Activated B cell treated with CpG ODN at 0.5 μM for 24 hours (primary cell): ENCODE measurements around the gene MTERF2. TPM values are rescaled to one million over a fixed set of nuclear protein-coding genes. Genes with fewer than 3 reads are reported as not detected.

Experiments used
- ATAC-seq: fragments of 200-7000 bp; cut with Tn5 transposase; one replicate; pipeline ENCODE4 v1.10.0; 2021; ENCODE audit warnings: low read depth, mild to moderate bottlenecking, moderate library complexity
- CTCF ChIA-PET: fragments of 350-600 bp; sonication (Branson Sonifier 250); formaldehyde crosslinking; loops from one replicate; lab custom pipeline; 2021; ENCODE audit warnings: antibody characterized with exemption; lab: Charles Lee
- POLR2A ChIA-PET: fragments of 350-600 bp; sonication (Branson Sonifier 250); formaldehyde crosslinking; loops from one replicate; lab custom pipeline; 2021; ENCODE audit warnings: antibody characterized with exemption; lab: Charles Lee
- DNase-seq: peaks from one replicate; pipeline ENCODE4 v3.0.0; 2022
- H3K27ac Mint-ChIP-seq: one replicate; pipeline ENCODE4 v1.8.0; 2020; ENCODE audit warnings: mixed read lengths
- H3K27me3 Mint-ChIP-seq: one replicate; pipeline ENCODE4 v1.8.0; 2021; ENCODE audit warnings: mixed read lengths
- H3K36me3 Mint-ChIP-seq: one replicate; pipeline ENCODE4 v1.8.0; 2021; ENCODE audit warnings: low read depth, mixed read lengths
- H3K4me1 Mint-ChIP-seq: one replicate; pipeline ENCODE4 v1.8.0; 2021; ENCODE audit warnings: mixed read lengths
- H3K4me3 Mint-ChIP-seq: one replicate; pipeline ENCODE4 v1.8.0; 2020; ENCODE audit warnings: mild to moderate bottlenecking, mixed read lengths
- H3K9me3 Mint-ChIP-seq: one replicate; pipeline ENCODE4 v1.8.0; 2020; ENCODE audit warnings: mixed read lengths
- intact Hi-C: fragments of 100-400 bp; cut with micrococcal nuclease; formaldehyde crosslinking; loops from one replicate; pipeline ENCODE4 v1.15.1; 2024
- total RNA-seq: library from RNA; stranded (reverse); gene quantifications from 2 replicates; pipeline ENCODE4 v1.2.3, GENCODE V29; 2022
- TF ChIP-seq, protein P1 (sequence below): fragments of 200-600 bp; IDR thresholded peaks from one replicate; pipeline ENCODE4 v1.8.0; 2022; ENCODE audit warnings: antibody characterized with exemption, mild to moderate bottlenecking

Gene MTERF2
- total RNA-seq, 1 donor from 2014 or later, result 9.4 TPM

DNA sequence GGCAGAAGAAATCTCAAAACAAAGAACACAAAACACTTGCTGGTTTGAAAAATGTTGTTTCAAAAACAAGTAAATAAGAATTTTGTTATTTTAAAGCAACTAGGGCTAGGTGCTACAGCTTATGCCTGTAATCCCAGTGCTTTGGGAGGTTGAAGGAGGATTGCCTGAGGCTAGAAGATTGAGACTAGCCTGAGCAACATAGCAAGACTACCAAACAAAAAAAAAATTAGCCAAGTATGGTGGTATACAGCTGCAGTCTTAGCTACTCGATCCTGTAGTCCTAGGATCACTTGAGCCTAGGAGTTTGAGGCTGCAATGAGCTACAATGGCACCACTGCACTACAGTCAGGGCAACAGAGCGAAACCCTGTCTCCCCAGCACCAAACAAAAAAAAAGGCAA is 32.6 kb upstream of the MTERF2 start:
- H3K4me1 Mint-ChIP-seq, result no peaks in the 10 kb centered on the region
- intact Hi-C loops, result no loop called here
- no peak overlapping the region for H3K4me3 Mint-ChIP-seq
- ATAC-seq (no peak), DNase-seq (no peak)
- ChIA-PET POLR2A (no interaction called here), CTCF (no interaction called here)
- peaks cover 8% of the 10 kb centered on the region for H3K36me3 Mint-ChIP-seq
- no peaks in the 10 kb centered on the region for H3K27me3 Mint-ChIP-seq
- H3K27ac Mint-ChIP-seq, result no peak overlapping the region
- TF ChIP-seq, protein P1, sequence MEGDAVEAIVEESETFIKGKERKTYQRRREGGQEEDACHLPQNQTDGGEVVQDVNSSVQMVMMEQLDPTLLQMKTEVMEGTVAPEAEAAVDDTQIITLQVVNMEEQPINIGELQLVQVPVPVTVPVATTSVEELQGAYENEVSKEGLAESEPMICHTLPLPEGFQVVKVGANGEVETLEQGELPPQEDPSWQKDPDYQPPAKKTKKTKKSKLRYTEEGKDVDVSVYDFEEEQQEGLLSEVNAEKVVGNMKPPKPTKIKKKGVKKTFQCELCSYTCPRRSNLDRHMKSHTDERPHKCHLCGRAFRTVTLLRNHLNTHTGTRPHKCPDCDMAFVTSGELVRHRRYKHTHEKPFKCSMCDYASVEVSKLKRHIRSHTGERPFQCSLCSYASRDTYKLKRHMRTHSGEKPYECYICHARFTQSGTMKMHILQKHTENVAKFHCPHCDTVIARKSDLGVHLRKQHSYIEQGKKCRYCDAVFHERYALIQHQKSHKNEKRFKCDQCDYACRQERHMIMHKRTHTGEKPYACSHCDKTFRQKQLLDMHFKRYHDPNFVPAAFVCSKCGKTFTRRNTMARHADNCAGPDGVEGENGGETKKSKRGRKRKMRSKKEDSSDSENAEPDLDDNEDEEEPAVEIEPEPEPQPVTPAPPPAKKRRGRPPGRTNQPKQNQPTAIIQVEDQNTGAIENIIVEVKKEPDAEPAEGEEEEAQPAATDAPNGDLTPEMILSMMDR, result no peak
- peaks cover 7% of the 10 kb centered on the region for H3K9me3 Mint-ChIP-seq

DNA sequence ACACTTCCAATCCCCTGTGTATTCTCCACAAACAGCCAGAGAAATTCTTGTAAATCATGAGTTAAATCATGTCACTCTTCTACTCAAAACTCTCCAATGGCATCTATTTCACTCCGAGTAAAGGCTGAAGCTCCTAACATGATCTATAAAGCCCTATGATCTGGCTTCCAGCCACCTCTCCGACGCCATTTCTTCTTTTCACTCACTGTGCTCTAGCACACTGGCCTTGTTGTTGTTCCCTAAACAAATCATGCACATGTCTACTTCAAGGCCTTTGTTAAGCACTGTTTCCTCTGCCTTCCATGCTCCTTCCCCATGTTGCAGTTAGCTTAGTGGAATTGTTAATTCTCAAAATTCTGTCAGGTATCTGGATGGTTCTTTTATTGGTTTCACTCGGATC is 30.1 kb upstream of the MTERF2 start:
- ATAC-seq (no peak), DNase-seq (no peak)
- POLR2A ChIA-PET, result no interaction called here
- no peaks in the 10 kb centered on the region for H3K27me3 Mint-ChIP-seq
- no peak overlapping the region for H3K27ac Mint-ChIP-seq
- CTCF ChIA-PET, result no interaction called here
- no peak overlapping the region for H3K4me3 Mint-ChIP-seq
- TF ChIP-seq, protein P1, result no peak
- H3K4me1 Mint-ChIP-seq, result no peaks in the 10 kb centered on the region
- peaks cover 7% of the 10 kb centered on the region for H3K9me3 Mint-ChIP-seq
- intact Hi-C loops, result no loop called here
- H3K36me3 Mint-ChIP-seq, result peaks cover 8% of the 10 kb centered on the region

DNA sequence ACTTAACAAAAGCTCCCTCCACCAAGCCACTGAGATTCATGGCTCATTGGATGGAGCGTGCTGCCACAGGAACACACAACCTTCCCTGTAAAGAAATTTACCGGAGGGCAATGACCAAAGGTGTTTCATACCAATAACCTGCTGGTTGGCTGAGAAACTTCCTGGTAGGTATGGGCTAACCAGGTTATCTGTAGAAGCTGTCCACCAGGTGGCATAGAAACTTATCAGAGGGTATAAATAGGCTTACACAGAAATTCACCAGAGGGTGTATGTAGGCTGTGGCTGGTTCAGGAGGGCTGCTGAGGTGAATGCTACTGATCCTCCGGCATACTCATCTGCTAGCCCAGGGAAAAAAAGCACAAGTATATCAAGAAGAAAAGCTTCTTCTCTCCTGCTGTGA is 27.1 kb upstream of the MTERF2 start:
- Mint-ChIP-seq H3K4me3 (no peak overlapping the region), H3K4me1 (no peaks in the 10 kb centered on the region), H3K27ac (no peak overlapping the region), H3K9me3 (no peaks in the 10 kb centered on the region), H3K27me3 (peaks cover 2% of the 10 kb centered on the region), H3K36me3 (no peaks in the 10 kb centered on the region)
- TF ChIP-seq, protein P1, result no peak
- DNase-seq, result no peak
- no peak for ATAC-seq
- POLR2A ChIA-PET, result no interaction called here
- intact Hi-C loops, result no loop called here
- CTCF ChIA-PET, result no interaction called here

DNA sequence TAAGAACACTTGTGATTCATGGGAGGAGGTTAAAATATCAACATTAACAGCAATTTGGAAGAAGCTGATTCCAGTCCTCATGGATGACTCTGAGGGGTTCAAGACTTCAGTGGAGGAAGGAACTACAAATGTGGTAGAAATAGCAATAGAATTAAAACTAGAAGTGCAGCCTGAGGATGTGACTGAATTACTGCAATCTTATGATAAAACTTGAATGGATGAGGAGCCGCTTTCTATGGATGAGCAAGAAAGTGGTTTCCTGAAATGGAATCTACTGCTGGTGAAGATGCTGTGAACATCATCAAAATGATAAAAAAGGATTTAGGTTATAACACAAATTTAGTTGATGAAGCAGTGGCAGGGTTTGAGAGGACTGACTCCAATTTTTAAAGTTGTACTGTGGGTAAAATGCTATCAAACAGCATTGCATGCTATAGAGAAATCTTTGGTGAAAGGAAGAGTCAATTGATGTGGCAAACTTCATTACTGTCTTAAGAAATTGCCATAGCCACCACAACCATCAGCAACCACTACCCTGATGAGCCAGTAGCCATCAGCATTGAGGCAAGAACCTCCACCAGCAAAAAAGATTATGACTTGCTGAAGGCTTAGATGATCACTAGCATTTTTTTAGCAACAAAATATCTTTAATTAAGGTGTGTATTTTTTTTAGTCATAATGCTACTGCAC is 25.9 kb upstream of the MTERF2 start:
- no peaks in the 10 kb centered on the region for H3K36me3 Mint-ChIP-seq
- no peak for ATAC-seq
- no peak overlapping the region for H3K27ac Mint-ChIP-seq
- intact Hi-C loops, result no loop called here
- CTCF ChIA-PET, result no interaction called here
- TF ChIP-seq, protein P1, result no peak
- peaks cover 2% of the 10 kb centered on the region for H3K27me3 Mint-ChIP-seq
- DNase-seq, result no peak
- POLR2A ChIA-PET, result no interaction called here
- no peak overlapping the region for H3K4me3 Mint-ChIP-seq
- H3K4me1 Mint-ChIP-seq, result no peaks in the 10 kb centered on the region
- no peaks in the 10 kb centered on the region for H3K9me3 Mint-ChIP-seq

DNA sequence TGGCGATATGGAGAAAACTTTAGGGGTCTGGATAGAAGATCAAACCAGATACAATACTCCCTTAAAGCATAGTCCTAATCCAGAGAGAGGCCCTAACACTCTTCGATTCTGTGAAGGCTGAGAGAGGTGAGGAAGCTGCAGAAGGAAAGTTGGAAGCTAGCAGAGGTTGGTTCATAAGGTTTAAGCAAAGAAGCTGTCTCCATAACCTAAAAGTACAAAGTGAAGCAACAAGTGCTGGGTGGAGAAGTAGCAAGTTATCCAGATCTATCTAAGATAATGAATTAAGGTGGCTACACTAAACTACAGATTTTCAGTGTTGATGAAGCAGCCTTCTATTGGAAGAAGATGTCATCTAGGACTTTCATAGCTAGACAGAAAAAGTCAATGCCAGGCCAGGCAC is 24.6 kb upstream of the MTERF2 start:
- DNase-seq, result no peak
- CTCF ChIA-PET, result no interaction called here

More for the DNA sequence above, 24.6 kb upstream of the MTERF2 start:
- Mint-ChIP-seq H3K4me1 (no peaks in the 10 kb centered on the region), H3K27ac (no peak overlapping the region), H3K27me3 (peaks cover 2% of the 10 kb centered on the region), H3K9me3 (no peaks in the 10 kb centered on the region), H3K36me3 (no peaks in the 10 kb centered on the region), H3K4me3 (no peak overlapping the region)
- no peak for ATAC-seq
- intact Hi-C loops, result no loop called here
- TF ChIP-seq, protein P1, result no peak
- POLR2A ChIA-PET, result no interaction called here
